Loucy (cell line): Measurements from ENCODE around the gene SUPT6H.

Experiments
- CTCF ChIP-seq: fragments of 200-600 bp; sonication (generic); conservative IDR thresholded peaks from 2 replicates; pipeline ENCODE4 v1.5.1; 2014; ENCODE audit warnings: mild to moderate bottlenecking, antibody characterized with exemption, low read length
- EZH2phosphoT487 ChIP-seq: fragments of 200-600 bp; IDR thresholded peaks from 2 replicates; pipeline ENCODE4 v1.6.1; 2018; ENCODE audit warnings: antibody characterized with exemption, mild to moderate bottlenecking, moderate library complexity, borderline replicate concordance

- TF ChIP-seq CTCF (no peak), EZH2phosphoT487 (no peak)
These were observed 473 bp downstream of the SUPT6H start for GRCh38 chr17:28662527-28662829.
